ENCODE results near the gene NME4.

- TF ChIP-seq POLR2A (IDR thresholded peaks at IDR 0.05; ENCODE audit: low read depth, low read length), result no peak
- no peak for TF ChIP-seq PAX5 (IDR thresholded peaks at IDR 0.05; ENCODE audit: insufficient read depth, low read length, severe bottlenecking)
- TF ChIP-seq POU2F2 (IDR thresholded peaks at IDR 0.05; ENCODE audit: low read depth, low read length), result no peak
Observed at GRCh38 chr16:425740-426114, 28.7 kb downstream of the NME4 start.
